OCI-LY3 (cell line): ENCODE data around the gene EIF2S1.

ENCODE experiments used
- EZH2phosphoT487 ChIP-seq: fragments of 200-600 bp; shearing (Covaris generic); IDR thresholded peaks from 2 replicates; pipeline ENCODE4 v1.6.1; 2018; ENCODE audit warnings: antibody characterized with exemption, mixed run types, low read depth
- TF ChIP-seq, protein P1 (sequence below): fragments of 200-600, 300-600 bp; sonication (generic); IDR thresholded peaks from 2 replicates; pipeline ENCODE4 v1.5.1; 2014; ENCODE audit warnings: antibody characterized with exemption, low read length, low read depth

GRCh38 chr14:67416085-67416484, 56.0 kb downstream of the EIF2S1 start:
- TF ChIP-seq, protein P1, sequence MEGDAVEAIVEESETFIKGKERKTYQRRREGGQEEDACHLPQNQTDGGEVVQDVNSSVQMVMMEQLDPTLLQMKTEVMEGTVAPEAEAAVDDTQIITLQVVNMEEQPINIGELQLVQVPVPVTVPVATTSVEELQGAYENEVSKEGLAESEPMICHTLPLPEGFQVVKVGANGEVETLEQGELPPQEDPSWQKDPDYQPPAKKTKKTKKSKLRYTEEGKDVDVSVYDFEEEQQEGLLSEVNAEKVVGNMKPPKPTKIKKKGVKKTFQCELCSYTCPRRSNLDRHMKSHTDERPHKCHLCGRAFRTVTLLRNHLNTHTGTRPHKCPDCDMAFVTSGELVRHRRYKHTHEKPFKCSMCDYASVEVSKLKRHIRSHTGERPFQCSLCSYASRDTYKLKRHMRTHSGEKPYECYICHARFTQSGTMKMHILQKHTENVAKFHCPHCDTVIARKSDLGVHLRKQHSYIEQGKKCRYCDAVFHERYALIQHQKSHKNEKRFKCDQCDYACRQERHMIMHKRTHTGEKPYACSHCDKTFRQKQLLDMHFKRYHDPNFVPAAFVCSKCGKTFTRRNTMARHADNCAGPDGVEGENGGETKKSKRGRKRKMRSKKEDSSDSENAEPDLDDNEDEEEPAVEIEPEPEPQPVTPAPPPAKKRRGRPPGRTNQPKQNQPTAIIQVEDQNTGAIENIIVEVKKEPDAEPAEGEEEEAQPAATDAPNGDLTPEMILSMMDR: no peak
- TF ChIP-seq EZH2phosphoT487: no peak
